IPS-18c (cell line): ENCODE measurements around the gene TNFAIP8L1.
A peak's percentile ranks its signal among the peaks of the same experiment; 100 is the strongest.
"Not testable (repeated sequence)": the region's sequence is repeated elsewhere in the genome, so short reads cannot be mapped to it uniquely, and the experiment has no call there.

Source experiments
- H3K4me3 ChIP-seq: 2 replicates; pipeline ENCODE4 v1.7.0; 2013; ENCODE audit warnings: low read depth, mild to moderate bottlenecking, low read length, moderate library complexity; ENCODE audit not compliant: insufficient read depth
- H3K9me3 ChIP-seq: one replicate; pipeline ENCODE4 v1.6.1; 2013; ENCODE audit warnings: mild to moderate bottlenecking, low read length, moderate library complexity; ENCODE audit not compliant: control insufficient read depth, insufficient read depth

The TNFAIP8L1 gene

GRCh38 chr19:4638828-4639530 lies at the start of gene TNFAIP8L1:
TSS of gene TNFAIP8L1 (plus strand) at chr19:4639516. CDS start at chr19:4651870, 12,354 bp downstream.
- H3K4me3 ChIP-seq = peak within 1 kb of the TSS; percentile 65

GRCh38 chr19:4589579-4590410 lies 49.5 kb upstream of the TNFAIP8L1 start:
- no peak overlapping the region for H3K4me3 ChIP-seq

More at GRCh38 chr19:4638828-4639530, at the start of gene TNFAIP8L1:
- no peaks in the 10 kb centered on the region for H3K9me3 ChIP-seq

GRCh38 chr19:4590559-4590958 lies 48.8 kb upstream of the TNFAIP8L1 start:
- no peak overlapping the region for H3K4me3 ChIP-seq

More at GRCh38 chr19:4589579-4590410, 49.5 kb upstream of the TNFAIP8L1 start:
- no peaks in the 10 kb centered on the region for H3K9me3 ChIP-seq

GRCh38 chr19:4591320-4591719 lies 48.0 kb upstream of the TNFAIP8L1 start:
- Histone ChIP-seq H3K4me3 (no peak overlapping the region), H3K9me3 (no peaks in the 10 kb centered on the region)

More at GRCh38 chr19:4590559-4590958, 48.8 kb upstream of the TNFAIP8L1 start:
- H3K9me3 ChIP-seq = no peaks in the 10 kb centered on the region

GRCh38 chr19:4592445-4592844 lies 46.9 kb upstream of the TNFAIP8L1 start:
- Histone ChIP-seq H3K9me3 (no peaks in the 10 kb centered on the region), H3K4me3 (no peak overlapping the region)

- no peaks in the 10 kb centered on the region for H3K9me3 ChIP-seq
- H3K4me3 ChIP-seq = no peak overlapping the region
Measured at GRCh38 chr19:4593409-4593851, 45.9 kb upstream of the TNFAIP8L1 start.

- no peak overlapping the region for H3K4me3 ChIP-seq
- no peaks in the 10 kb centered on the region for H3K9me3 ChIP-seq
Measured at GRCh38 chr19:4594201-4594600, 45.1 kb upstream of the TNFAIP8L1 start.

- H3K4me3 ChIP-seq, H3K9me3 ChIP-seq: not testable (repeated sequence)
Measured at GRCh38 chr19:4595158-4595557, 44.2 kb upstream of the TNFAIP8L1 start.

- Histone ChIP-seq H3K9me3 (no peaks in the 10 kb centered on the region), H3K4me3 (no peak overlapping the region)
Measured at GRCh38 chr19:4596033-4596904, 43.0 kb upstream of the TNFAIP8L1 start.

- H3K4me3 ChIP-seq = peak overlapping the region; percentile 37; the same call in 1 of the 2 replicates
- H3K9me3 ChIP-seq = no peaks in the 10 kb centered on the region
Measured at GRCh38 chr19:4597278-4597974, 41.9 kb upstream of the TNFAIP8L1 start.

GRCh38 chr19:4597975-4598671 lies 41.2 kb upstream of the TNFAIP8L1 start:
- H3K4me3 ChIP-seq = peak overlapping the region; percentile 61
- no peaks in the 10 kb centered on the region for H3K9me3 ChIP-seq

- no peaks in the 10 kb centered on the region for H3K9me3 ChIP-seq
Measured at GRCh38 chr19:4598712-4599111, 40.6 kb upstream of the TNFAIP8L1 start.

GRCh38 chr19:4600082-4600481 lies 39.2 kb upstream of the TNFAIP8L1 start:
- no peaks in the 10 kb centered on the region for H3K9me3 ChIP-seq
- no peak overlapping the region for H3K4me3 ChIP-seq

More at GRCh38 chr19:4598712-4599111, 40.6 kb upstream of the TNFAIP8L1 start:
- peak overlapping the region; percentile 61 for H3K4me3 ChIP-seq

- Histone ChIP-seq H3K4me3 (no peak overlapping the region), H3K9me3 (no peaks in the 10 kb centered on the region)
Measured at GRCh38 chr19:4600893-4601292, 38.4 kb upstream of the TNFAIP8L1 start.

GRCh38 chr19:4602173-4602788 lies 37.0 kb upstream of the TNFAIP8L1 start:
- Histone ChIP-seq H3K9me3 (no peaks in the 10 kb centered on the region), H3K4me3 (no peak overlapping the region)

GRCh38 chr19:4602915-4603314 lies 36.4 kb upstream of the TNFAIP8L1 start:
- Histone ChIP-seq H3K4me3 (no peak overlapping the region), H3K9me3 (no peaks in the 10 kb centered on the region)
